H1 (cell line): ENCODE data around the gene PXMP4.

Experiments
- GTF2F1 ChIP-seq: IDR thresholded peaks from 2 replicates; pipeline ENCODE4 v1.6.1; 2012; ENCODE audit warnings: low read depth, low read length, improper control_type of control experiment, borderline replicate concordance
- RAD21 ChIP-seq, 2 experiments: IDR thresholded peaks in 1 of 2; conservative IDR thresholded peaks in 1 of 2; 2 replicates each; pipeline ENCODE4 v1.6.1; 2011; ENCODE audit warnings: low read depth in 2 of 2, low read length in 2 of 2, improper control_type of control experiment in 1 of 2, inconsistent platforms in 1 of 2, mild to moderate bottlenecking in 1 of 2, moderate library complexity in 1 of 2

DNA sequence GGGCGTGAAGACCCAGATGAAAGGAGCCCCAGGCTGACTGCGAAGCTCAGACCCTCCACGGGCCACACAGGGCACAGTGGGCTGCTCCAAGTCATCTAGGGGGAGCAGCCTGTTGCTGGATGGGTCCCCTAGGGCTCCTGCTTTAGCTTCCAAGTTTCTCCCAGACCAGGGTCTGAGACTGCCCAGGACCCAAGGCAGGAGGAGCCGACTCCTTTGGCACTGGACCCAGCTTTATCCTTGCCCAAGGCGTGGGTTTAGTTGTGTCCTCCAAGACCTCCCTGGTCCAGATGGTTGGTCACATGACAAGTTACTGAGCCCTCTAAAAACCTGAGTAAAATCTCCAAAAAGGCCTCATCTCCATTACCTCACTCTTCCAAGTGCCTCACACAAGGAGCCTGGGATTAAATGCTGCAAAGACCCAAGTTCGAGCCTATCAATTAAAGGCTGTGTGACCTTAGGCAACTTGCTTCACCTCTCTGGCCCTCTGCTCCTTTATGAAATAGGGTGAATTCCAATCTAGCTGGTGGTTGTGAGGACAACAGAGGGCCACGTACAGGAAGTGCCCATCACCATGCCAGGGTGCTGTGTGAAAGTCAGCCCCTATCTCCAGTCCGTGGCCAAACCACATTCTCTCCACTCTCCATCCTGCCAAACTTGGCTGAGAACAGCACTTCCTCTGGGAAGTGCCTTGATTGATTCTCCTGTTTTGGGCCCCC, 48.4 kb downstream of the PXMP4 start:
- TF ChIP-seq GTF2F1, result no peak
- no peak for TF ChIP-seq RAD21 (IDR thresholded peaks at IDR 0.05 in 1 of 2, conservative IDR thresholded peaks at IDR 0.05 in 1 of 2; ENCODE audit: low read depth in 2 of 2, low read length in 2 of 2)
